WTC11 (cell line): ENCODE measurements around the gene FBXL14. TPM values are rescaled to one million over a fixed set of nuclear protein-coding genes. Genes with fewer than 3 reads are reported as not detected.

Experiments
- ATAC-seq: fragments of 200-7000 bp; cut with Tn5 transposase; 2 replicates; pipeline ENCODE4 v1.10.0; 2021; ENCODE audit warnings: mild to moderate bottlenecking, moderate library complexity
- CTCF ChIA-PET: fragments of 300-600 bp; sonication (Branson Sonifier 250); formaldehyde crosslinking; loops from one replicate; lab custom pipeline; 2021; ENCODE audit warnings: antibody characterized with exemption; lab: Charles Lee
- POLR2A ChIA-PET: fragments of 350-600 bp; sonication (Branson Sonifier 250); formaldehyde crosslinking; loops from one replicate; lab custom pipeline; 2021; ENCODE audit warnings: antibody characterized with exemption; lab: Charles Lee
- DNase-seq: peaks from one replicate; pipeline ENCODE4 v3.0.0; 2021; ENCODE audit warnings: low spot score
- H3K27ac Mint-ChIP-seq: 2 replicates; pipeline ENCODE4 v1.8.0; 2021; ENCODE audit warnings: mixed read lengths
- H3K27me3 Mint-ChIP-seq: 2 replicates; pipeline ENCODE4 v1.8.0; 2021; ENCODE audit warnings: low read depth, mild to moderate bottlenecking, moderate library complexity, mixed read lengths
- H3K36me3 Mint-ChIP-seq: 2 replicates; pipeline ENCODE4 v1.8.0; 2021; ENCODE audit warnings: mixed read lengths
- H3K4me1 Mint-ChIP-seq: 2 replicates; pipeline ENCODE4 v1.8.0; 2022; ENCODE audit warnings: mixed read lengths
- H3K4me3 Mint-ChIP-seq: 2 replicates; pipeline ENCODE4 v1.8.0; 2021; ENCODE audit warnings: mild to moderate bottlenecking, moderate library complexity, mixed read lengths
- H3K9me3 Mint-ChIP-seq: 2 replicates; pipeline ENCODE4 v1.8.0; 2021; ENCODE audit warnings: mixed read lengths
- ATF1 ChIP-seq: sonication (generic); formaldehyde crosslinking; IDR thresholded peaks from 2 replicates; pipeline ENCODE4 v1.8.1; 2023; ENCODE audit warnings: mild to moderate bottlenecking, moderate library complexity, missing genetic modification reagents
- ELF4 ChIP-seq: sonication (generic); formaldehyde crosslinking; IDR thresholded peaks from 2 replicates; pipeline ENCODE4 v1.8.1; 2022; ENCODE audit warnings: low read depth, mild to moderate bottlenecking, moderate library complexity, missing genetic modification reagents
- ERG ChIP-seq: fragments of 250-450 bp; sonication (Bioruptor Pico); IDR thresholded peaks from 2 replicates; pipeline ENCODE4 v1.8.0; 2021; ENCODE audit warnings: mild to moderate bottlenecking
- PRRX2 ChIP-seq: fragments of 250-450 bp; sonication (Bioruptor Pico); IDR thresholded peaks from 2 replicates; pipeline ENCODE4 v1.8.0; 2021; ENCODE audit warnings: mild to moderate bottlenecking
- TP53 ChIP-seq: sonication (generic); formaldehyde crosslinking; IDR thresholded peaks from 2 replicates; pipeline ENCODE4 v1.8.1; 2023; ENCODE audit warnings: mild to moderate bottlenecking, missing genetic modification reagents
- ZNF281 ChIP-seq: sonication (generic); formaldehyde crosslinking; IDR thresholded peaks from 2 replicates; pipeline ENCODE4 v1.8.0; 2023; ENCODE audit warnings: mild to moderate bottlenecking, missing genetic modification reagents
- ZNF416 ChIP-seq: fragments of 250-450 bp; sonication (Bioruptor Pico); IDR thresholded peaks from 2 replicates; pipeline ENCODE4 v1.9.0; 2021; ENCODE audit warnings: mild to moderate bottlenecking, inconsistent platforms
- ZNF423 ChIP-seq: fragments of 250-450 bp; sonication (Bioruptor Pico); IDR thresholded peaks from 2 replicates; pipeline ENCODE4 v2.1.2; 2022; ENCODE audit warnings: mild to moderate bottlenecking, moderate library complexity
- ZNF671 ChIP-seq: fragments of 250-450 bp; sonication (Bioruptor Pico); IDR thresholded peaks from 2 replicates; pipeline ENCODE4 v1.8.0; 2021; ENCODE audit warnings: mild to moderate bottlenecking
- total RNA-seq: library from RNA; stranded (reverse); gene quantifications from 3 replicates; pipeline ENCODE4 v1.2.3, GENCODE V29; 2021
- TF ChIP-seq, protein P1 (sequence below): fragments of 250-450 bp; sonication (Bioruptor Pico); conservative IDR thresholded peaks from 2 replicates; pipeline ENCODE4 v1.9.0; 2021; ENCODE audit warnings: mild to moderate bottlenecking
- TF ChIP-seq, protein P2 (sequence below): sonication (generic); formaldehyde crosslinking; IDR thresholded peaks from 2 replicates; pipeline ENCODE4 v1.8.1; 2023; ENCODE audit warnings: mild to moderate bottlenecking, missing genetic modification reagents, borderline replicate concordance
- TF ChIP-seq, protein P3 (sequence below): fragments of 250-450 bp; sonication (Bioruptor Pico); IDR thresholded peaks from 2 replicates; pipeline ENCODE4 v2.1.2; 2022; ENCODE audit warnings: mild to moderate bottlenecking, moderate library complexity

Gene FBXL14
- total RNA-seq, 1 experiment from 2014 or later: 12.0 TPM

- Mint-ChIP-seq H3K4me1 (peaks cover 7% of the 10 kb centered on the region), H3K9me3 (no peaks in the 10 kb centered on the region), H3K36me3 (no peaks in the 10 kb centered on the region), H3K4me3 (no peak overlapping the region), H3K27ac (no peak overlapping the region), H3K27me3 (peaks cover 64% of the 10 kb centered on the region)
- no peak for ATAC-seq
- CTCF ChIA-PET: interaction anchor here (0.6 to 1.8 kb wide), 5 partner anchors 16 to 615 kb away, joined by 3 to 5 read pairs (median 5); no protein-coding TSS in a partner anchor
- TF ChIP-seq PRRX2: no peak
- TF ChIP-seq, protein P1, sequence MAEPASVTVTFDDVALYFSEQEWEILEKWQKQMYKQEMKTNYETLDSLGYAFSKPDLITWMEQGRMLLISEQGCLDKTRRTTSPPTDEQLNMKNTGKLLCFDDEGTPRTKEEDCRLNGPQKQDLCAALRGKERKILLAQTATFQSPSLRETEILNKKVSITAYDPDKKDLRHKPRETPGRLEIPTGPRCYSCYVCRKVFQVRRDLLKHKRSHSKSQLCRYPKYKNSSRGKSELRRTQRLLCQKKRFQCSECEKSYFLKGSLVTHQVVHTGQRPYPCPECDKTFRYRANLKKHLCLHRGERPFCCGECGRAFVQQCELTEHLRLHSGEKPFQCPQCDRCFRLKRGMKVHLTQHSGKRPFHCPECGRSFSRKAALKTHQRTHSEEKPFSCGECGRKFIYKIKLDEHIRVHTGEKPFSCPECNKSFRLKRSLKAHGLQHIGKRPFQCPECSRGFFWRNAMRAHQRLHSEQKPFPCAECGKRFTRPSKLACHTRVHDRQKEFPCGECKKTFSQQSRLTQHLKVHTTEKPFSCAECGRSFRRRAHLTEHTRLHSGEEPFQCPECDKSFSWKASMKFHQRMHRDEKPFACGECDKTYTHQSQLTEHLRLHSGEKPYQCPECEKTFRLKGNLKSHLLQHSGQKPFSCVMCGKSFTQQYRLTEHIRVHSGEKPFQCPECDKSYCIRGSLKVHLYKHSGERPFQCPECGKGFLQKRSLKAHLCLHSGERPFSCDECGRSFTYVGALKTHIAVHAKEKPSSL (CRISPR knock-in tag): no peak
- no peak for TF ChIP-seq ZNF281 (CRISPR knock-in tag)
- no peak for TF ChIP-seq ZNF416 (CRISPR knock-in tag)
- TF ChIP-seq, protein P2, sequence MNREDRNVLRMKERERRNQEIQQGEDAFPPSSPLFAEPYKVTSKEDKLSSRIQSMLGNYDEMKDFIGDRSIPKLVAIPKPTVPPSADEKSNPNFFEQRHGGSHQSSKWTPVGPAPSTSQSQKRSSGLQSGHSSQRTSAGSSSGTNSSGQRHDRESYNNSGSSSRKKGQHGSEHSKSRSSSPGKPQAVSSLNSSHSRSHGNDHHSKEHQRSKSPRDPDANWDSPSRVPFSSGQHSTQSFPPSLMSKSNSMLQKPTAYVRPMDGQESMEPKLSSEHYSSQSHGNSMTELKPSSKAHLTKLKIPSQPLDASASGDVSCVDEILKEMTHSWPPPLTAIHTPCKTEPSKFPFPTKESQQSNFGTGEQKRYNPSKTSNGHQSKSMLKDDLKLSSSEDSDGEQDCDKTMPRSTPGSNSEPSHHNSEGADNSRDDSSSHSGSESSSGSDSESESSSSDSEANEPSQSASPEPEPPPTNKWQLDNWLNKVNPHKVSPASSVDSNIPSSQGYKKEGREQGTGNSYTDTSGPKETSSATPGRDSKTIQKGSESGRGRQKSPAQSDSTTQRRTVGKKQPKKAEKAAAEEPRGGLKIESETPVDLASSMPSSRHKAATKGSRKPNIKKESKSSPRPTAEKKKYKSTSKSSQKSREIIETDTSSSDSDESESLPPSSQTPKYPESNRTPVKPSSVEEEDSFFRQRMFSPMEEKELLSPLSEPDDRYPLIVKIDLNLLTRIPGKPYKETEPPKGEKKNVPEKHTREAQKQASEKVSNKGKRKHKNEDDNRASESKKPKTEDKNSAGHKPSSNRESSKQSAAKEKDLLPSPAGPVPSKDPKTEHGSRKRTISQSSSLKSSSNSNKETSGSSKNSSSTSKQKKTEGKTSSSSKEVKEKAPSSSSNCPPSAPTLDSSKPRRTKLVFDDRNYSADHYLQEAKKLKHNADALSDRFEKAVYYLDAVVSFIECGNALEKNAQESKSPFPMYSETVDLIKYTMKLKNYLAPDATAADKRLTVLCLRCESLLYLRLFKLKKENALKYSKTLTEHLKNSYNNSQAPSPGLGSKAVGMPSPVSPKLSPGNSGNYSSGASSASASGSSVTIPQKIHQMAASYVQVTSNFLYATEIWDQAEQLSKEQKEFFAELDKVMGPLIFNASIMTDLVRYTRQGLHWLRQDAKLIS (CRISPR knock-in tag): no peak
- TF ChIP-seq ELF4 (CRISPR knock-in tag): no peak
- no peak for TF ChIP-seq ZNF671 (CRISPR knock-in tag)
- TF ChIP-seq ZNF423 (CRISPR knock-in tag): no peak
- no peak for TF ChIP-seq TP53 (CRISPR knock-in tag)
- TF ChIP-seq, protein P3, sequence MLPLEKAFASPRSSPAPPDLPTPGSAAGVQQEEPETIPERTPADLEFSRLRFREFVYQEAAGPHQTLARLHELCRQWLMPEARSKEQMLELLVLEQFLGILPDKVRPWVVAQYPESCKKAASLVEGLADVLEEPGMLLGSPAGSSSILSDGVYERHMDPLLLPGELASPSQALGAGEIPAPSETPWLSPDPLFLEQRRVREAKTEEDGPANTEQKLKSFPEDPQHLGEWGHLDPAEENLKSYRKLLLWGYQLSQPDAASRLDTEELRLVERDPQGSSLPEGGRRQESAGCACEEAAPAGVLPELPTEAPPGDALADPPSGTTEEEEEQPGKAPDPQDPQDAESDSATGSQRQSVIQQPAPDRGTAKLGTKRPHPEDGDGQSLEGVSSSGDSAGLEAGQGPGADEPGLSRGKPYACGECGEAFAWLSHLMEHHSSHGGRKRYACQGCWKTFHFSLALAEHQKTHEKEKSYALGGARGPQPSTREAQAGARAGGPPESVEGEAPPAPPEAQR (CRISPR knock-in tag): no peak
- no peak for TF ChIP-seq ERG (CRISPR knock-in tag)
- no peak for TF ChIP-seq ATF1 (CRISPR knock-in tag)
- TF ChIP-seq, all 79 proteins: peak for 0
- POLR2A ChIA-PET: no interaction called here
- DNase-seq: no peak
Measured at GRCh38 chr12:1533602-1534304, 60.6 kb downstream of the FBXL14 start.

DNA sequence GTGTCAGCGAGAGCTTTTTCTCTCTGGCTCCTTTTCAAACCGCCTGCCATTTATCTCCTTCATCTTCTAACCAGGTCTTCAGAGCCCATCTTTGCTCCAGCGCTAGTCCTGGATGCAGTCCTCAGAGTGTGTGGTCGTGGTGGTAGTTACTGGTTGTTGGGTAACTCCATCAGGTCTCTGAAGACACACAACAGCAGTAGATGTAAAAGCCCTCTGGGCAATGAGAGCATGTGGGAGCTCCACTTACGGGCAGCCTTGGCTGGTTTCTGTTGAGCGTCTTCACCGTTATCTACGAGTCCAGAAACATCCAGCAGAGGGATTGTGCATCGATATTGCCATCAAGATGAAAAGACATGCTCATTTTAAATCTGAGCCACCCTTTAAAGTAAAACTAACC, 61.2 kb downstream of the FBXL14 start:
- no peak for ATAC-seq
- Mint-ChIP-seq H3K36me3 (no peaks in the 10 kb centered on the region), H3K9me3 (no peaks in the 10 kb centered on the region), H3K4me1 (peaks cover 7% of the 10 kb centered on the region), H3K27me3 (peaks cover 70% of the 10 kb centered on the region), H3K27ac (no peak overlapping the region), H3K4me3 (no peak overlapping the region)
- TF ChIP-seq, protein P3 (CRISPR knock-in tag): no peak
- DNase-seq: no peak
- ChIA-PET CTCF (interaction anchor here (1.2 to 1.8 kb wide), 2 partner anchors 16 to 73 kb away, joined by 3 to 5 read pairs; no protein-coding TSS in a partner anchor), POLR2A (no interaction called here)
